Skeletal muscle satellite cell (primary cell): ENCODE results near the gene NDUFB6.
"Not testable (repeated sequence)": the region's sequence is repeated elsewhere in the genome, so short reads cannot be mapped to it uniquely, and the experiment has no call there.

Source experiments
- H3K27me3 ChIP-seq: 2 replicates; pipeline ENCODE4 v1.7.0; 2013; ENCODE audit warnings: low read length; ENCODE audit not compliant: control insufficient read depth, insufficient read depth
- H3K36me3 ChIP-seq: 2 replicates; pipeline ENCODE4 v1.7.0; 2013; ENCODE audit warnings: mild to moderate bottlenecking, control low read depth, low read length; ENCODE audit not compliant: insufficient read depth
- H3K4me1 ChIP-seq: 2 replicates; pipeline ENCODE4 v1.7.0; 2013; ENCODE audit warnings: low read length; ENCODE audit not compliant: control insufficient read depth, insufficient read depth
- H3K4me2 ChIP-seq: 2 replicates; pipeline ENCODE4 v1.7.0; 2013; ENCODE audit warnings: mild to moderate bottlenecking, low read length
- H3K4me3 ChIP-seq: 2 replicates; pipeline ENCODE4 v1.7.0; 2013; ENCODE audit warnings: low read length
- H3K9ac ChIP-seq: 2 replicates; pipeline ENCODE4 v1.7.0; 2013; ENCODE audit warnings: mild to moderate bottlenecking, low read depth, low read length, moderate library complexity
- H3K9me3 ChIP-seq: replicated peaks from 2 replicates; pipeline ENCODE4 v1.7.0; 2013; ENCODE audit warnings: mild to moderate bottlenecking, control low read depth, low read length

NDUFB6 gene

DNA sequence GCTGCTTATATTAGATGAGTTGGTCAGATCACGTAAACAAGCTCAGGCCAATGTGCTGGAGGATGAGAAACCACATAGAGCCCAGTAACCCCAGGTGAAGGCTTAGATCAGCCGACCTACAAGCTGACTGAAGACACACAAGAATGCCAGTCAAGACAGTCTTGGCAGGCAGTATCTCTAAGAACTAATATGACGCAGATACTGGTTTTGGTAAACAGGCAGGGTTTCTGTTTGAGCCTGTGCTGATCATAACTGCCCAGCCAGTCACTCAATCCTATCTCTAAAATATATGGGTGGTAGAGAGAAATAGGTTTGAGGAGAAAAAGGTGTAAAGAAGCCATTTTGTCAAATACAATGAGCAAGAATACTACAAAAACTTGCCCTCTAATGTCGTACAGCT lies 39.1 kb downstream of the NDUFB6 start:
- Histone ChIP-seq H3K27me3 (no peaks in the 10 kb centered on the region), H3K9ac (no peak overlapping the region), H3K4me1 (no peaks in the 10 kb centered on the region), H3K9me3 (no peaks in the 10 kb centered on the region), H3K4me2 (no peak overlapping the region), H3K36me3 (peaks cover 8% of the 10 kb centered on the region), H3K4me3 (no peak overlapping the region)

- no peak overlapping the region for H3K4me2 ChIP-seq
- H3K9ac ChIP-seq, result no peak overlapping the region
- H3K9me3 ChIP-seq, result no peaks in the 10 kb centered on the region
- no peaks in the 10 kb centered on the region for H3K27me3 ChIP-seq
- H3K4me1 ChIP-seq, result no peaks in the 10 kb centered on the region
- peaks cover 8% of the 10 kb centered on the region for H3K36me3 ChIP-seq
- no peak overlapping the region for H3K4me3 ChIP-seq
Observed at GRCh38 chr9:32533336-32533735, 39.6 kb downstream of the NDUFB6 start.

DNA sequence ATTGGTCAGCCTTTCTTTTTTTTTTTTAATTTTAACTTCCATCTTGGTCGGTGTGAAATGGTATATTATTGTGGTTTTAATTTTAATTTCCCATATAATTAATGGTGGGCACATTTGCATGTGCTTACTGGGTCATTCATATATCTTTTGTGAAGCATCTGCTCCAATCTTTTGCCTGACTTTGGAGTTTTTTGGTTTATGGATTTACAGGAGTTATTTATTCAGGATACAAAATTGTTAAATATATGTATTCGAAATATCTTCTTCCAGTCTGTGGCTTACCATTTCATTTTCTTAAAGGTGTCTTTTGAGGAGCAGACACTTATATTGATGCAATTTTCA lies 46.3 kb downstream of the NDUFB6 start:
- Histone ChIP-seq H3K4me1 (peaks cover 15% of the 10 kb centered on the region), H3K36me3 (no peaks in the 10 kb centered on the region), H3K9me3 (no peaks in the 10 kb centered on the region), H3K4me2 (peak overlapping the region; percentile 88), H3K9ac (peak overlapping the region; percentile 79), H3K4me3 (peak overlapping the region; percentile 82), H3K27me3 (no peaks in the 10 kb centered on the region)

- no peaks in the 10 kb centered on the region for H3K27me3 ChIP-seq
- peak within 1 kb of the TSS; percentile 88 for H3K4me2 ChIP-seq
- no peaks in the 10 kb centered on the region for H3K36me3 ChIP-seq
- no peaks in the 10 kb centered on the region for H3K9me3 ChIP-seq
- H3K4me1 ChIP-seq, result peaks cover 15% of the 10 kb centered on the region
- peak within 1 kb of the TSS; percentile 82 for H3K4me3 ChIP-seq
- H3K9ac ChIP-seq, result peak within 1 kb of the TSS; percentile 79
Observed at GRCh38 chr9:32526041-32526706, 46.8 kb downstream of the NDUFB6 start, which contains the start of gene RIGI. TSS of gene RIGI (minus strand) at chr9:32526196. CDS start at chr9:32526166, 30 bp downstream.

DNA sequence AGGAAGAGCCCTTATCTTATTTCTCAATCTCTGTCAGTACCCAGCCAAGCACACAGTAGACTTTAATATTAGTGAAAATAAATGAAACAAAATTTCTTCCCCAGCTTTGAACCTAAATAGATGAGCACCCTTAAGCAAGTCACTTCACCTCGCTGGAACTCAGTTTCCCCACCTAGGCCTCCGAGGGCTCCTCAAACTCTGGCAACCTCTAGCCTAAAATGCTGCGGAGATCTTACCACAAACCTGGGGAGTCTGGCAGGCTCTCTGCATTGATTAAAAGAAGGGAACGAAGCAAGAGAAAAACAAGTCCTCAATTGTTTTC lies 47.3 kb downstream of the NDUFB6 start:
- no peaks in the 10 kb centered on the region for H3K36me3 ChIP-seq
- no peaks in the 10 kb centered on the region for H3K27me3 ChIP-seq
- peaks cover 15% of the 10 kb centered on the region for H3K4me1 ChIP-seq
- H3K9ac ChIP-seq, result peak overlapping the region; percentile 79
- H3K4me3 ChIP-seq, result peak overlapping the region; percentile 82
- peak overlapping the region; percentile 88 for H3K4me2 ChIP-seq
- H3K9me3 ChIP-seq, result no peaks in the 10 kb centered on the region

- Histone ChIP-seq H3K4me2 (peak overlapping the region; percentile 88), H3K9ac (peak overlapping the region; percentile 79), H3K4me3 (peak overlapping the region; percentile 82), H3K9me3 (no peaks in the 10 kb centered on the region), H3K36me3 (no peaks in the 10 kb centered on the region), H3K27me3 (no peaks in the 10 kb centered on the region), H3K4me1 (peaks cover 15% of the 10 kb centered on the region)
Observed at GRCh38 chr9:32524892-32525708, 47.9 kb downstream of the NDUFB6 start.

- Histone ChIP-seq H3K4me2 (peak overlapping the region; percentile 88), H3K4me1 (peaks cover 15% of the 10 kb centered on the region), H3K4me3 (peak overlapping the region; percentile 82)
- not testable (repeated sequence) for H3K27me3 ChIP-seq, H3K9me3 ChIP-seq, H3K9ac ChIP-seq, H3K36me3 ChIP-seq
Observed at GRCh38 chr9:32524558-32524891, 48.4 kb downstream of the NDUFB6 start.

- Histone ChIP-seq H3K4me3 (no peak overlapping the region), H3K4me2 (no peak overlapping the region), H3K4me1 (peaks cover 15% of the 10 kb centered on the region), H3K9me3 (no peaks in the 10 kb centered on the region), H3K9ac (no peak overlapping the region), H3K36me3 (no peaks in the 10 kb centered on the region), H3K27me3 (no peaks in the 10 kb centered on the region)
Observed at GRCh38 chr9:32523910-32524309, 49.0 kb downstream of the NDUFB6 start.

DNA sequence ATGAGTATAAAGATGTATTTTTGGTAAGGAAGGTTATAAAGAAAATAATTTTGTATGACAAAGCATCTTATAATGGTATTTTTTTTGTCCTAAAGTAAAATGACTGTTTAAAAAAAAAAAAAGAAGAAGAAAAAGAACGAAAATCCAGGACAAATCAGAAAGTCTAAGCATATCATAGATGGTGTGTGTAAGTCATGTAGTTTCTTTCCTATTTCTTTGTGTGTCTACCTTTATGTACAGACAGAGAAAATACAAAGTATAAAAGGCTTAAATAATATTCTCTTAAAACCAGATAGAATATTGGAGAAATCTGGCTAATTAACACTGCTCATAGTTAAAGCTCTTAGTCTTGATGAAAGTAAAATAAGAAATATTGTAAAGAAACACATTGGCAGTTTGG lies 54.7 kb downstream of the NDUFB6 start:
- no peak overlapping the region for H3K4me3 ChIP-seq
- no peaks in the 10 kb centered on the region for H3K4me1 ChIP-seq
- no peaks in the 10 kb centered on the region for H3K9me3 ChIP-seq
- H3K36me3 ChIP-seq, result no peaks in the 10 kb centered on the region
- no peak overlapping the region for H3K4me2 ChIP-seq
- no peak overlapping the region for H3K9ac ChIP-seq
- H3K27me3 ChIP-seq, result no peaks in the 10 kb centered on the region

DNA sequence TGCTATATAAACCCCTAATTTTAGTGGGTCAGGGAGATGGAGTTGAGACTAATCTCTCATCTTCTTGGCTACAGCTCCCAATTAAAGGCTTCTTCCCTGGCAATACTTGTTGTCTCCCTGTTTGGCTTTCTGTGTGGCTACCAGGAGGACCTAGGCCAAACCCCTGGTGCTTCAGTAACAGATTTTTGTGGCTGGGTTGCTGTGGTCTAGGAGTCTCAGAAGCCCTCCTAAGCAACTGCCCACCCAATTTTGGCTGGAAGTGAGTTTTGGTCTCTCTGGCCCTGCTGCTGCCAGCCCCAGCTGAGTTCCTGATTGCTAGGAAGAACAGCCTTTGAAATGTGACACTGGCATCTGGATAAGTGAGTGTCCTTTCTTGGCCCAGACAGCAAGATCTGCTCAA lies 56.7 kb downstream of the NDUFB6 start:
- no peaks in the 10 kb centered on the region for H3K27me3 ChIP-seq
- no peaks in the 10 kb centered on the region for H3K9me3 ChIP-seq
- no peaks in the 10 kb centered on the region for H3K4me1 ChIP-seq
- H3K36me3 ChIP-seq, result no peaks in the 10 kb centered on the region
- H3K4me3 ChIP-seq, result no peak overlapping the region
- no peak overlapping the region for H3K9ac ChIP-seq
- no peak overlapping the region for H3K4me2 ChIP-seq

GRCh38 chr9:32508728-32509127 lies 64.2 kb downstream of the NDUFB6 start:
- Histone ChIP-seq H3K4me3 (no peak overlapping the region), H3K27me3 (no peaks in the 10 kb centered on the region), H3K4me1 (no peaks in the 10 kb centered on the region), H3K9me3 (no peaks in the 10 kb centered on the region), H3K4me2 (no peak overlapping the region), H3K9ac (no peak overlapping the region), H3K36me3 (no peaks in the 10 kb centered on the region)

DNA sequence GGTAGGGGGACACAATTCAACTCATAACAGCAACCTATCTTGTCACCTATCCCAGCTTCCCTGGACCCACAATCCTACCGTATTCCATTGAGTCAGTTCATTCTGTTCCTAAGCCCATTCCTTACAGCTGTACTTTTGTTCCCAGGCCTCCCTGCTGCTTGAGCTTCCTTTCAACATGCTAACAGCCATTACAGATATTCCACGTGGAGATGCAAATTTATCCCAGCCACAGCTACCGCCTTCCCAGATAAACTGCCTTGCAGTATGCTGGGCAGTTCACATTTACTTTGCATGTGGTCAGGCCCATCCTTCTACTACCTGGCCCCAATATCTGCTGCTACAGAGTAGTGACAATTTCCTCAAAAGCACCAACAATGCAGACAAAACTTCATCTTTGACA lies 70.0 kb downstream of the NDUFB6 start:
- no peak overlapping the region for H3K4me2 ChIP-seq
- peaks cover 3% of the 10 kb centered on the region for H3K36me3 ChIP-seq
- no peaks in the 10 kb centered on the region for H3K27me3 ChIP-seq
- H3K4me1 ChIP-seq, result peaks cover 22% of the 10 kb centered on the region
- H3K4me3 ChIP-seq, result no peak overlapping the region
- H3K9me3 ChIP-seq, result no peaks in the 10 kb centered on the region
- H3K9ac ChIP-seq, result no peak overlapping the region
